GM19238 (cell line): ENCODE results near the gene XYLT1.

Experiments used
- DNase-seq: peaks from one replicate; pipeline ENCODE4 v3.0.0; 2011; ENCODE audit warnings: low spot score; ENCODE audit not compliant: insufficient read length

XYLT1 gene

GRCh38 chr16:17235147-17235815 is 235.5 kb downstream of the XYLT1 start:
- DNase-seq, result no peak

DNA sequence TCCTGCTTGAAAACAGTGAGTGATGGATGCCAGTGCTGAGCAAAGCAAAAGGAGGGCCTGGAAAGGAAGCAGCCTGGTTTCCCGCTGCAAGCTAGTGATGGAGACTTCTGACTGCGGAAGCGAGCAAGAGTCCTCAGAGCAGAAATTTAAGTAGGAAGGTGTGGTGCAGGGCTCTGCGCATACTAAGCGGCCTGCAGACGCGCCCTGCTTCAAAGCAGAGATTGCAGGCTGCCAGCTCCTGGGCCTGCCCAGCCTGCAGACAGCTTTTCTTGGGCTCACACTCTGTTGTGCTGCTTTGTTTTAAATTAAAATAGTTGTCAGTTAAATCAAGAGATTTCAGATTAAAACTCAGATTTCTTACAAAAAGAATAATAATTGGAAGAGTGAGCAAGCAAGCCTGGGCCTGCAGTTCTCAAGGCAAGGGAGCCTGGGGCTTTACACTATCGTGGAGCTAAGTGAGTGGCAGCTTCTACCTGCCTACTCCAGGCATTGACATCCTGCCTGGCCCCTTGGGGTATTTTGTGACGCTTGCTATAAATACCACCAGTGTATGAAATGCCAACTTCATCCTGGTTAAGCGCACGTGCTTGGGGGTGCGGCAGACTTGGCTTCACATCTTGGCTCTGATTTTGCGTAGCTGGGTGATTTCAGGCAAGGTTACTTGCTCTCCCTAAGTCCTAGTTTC is 237.3 kb downstream of the XYLT1 start:
- no peak for DNase-seq

GRCh38 chr16:17232487-17232886 is 238.3 kb downstream of the XYLT1 start:
- DNase-seq, result no peak

GRCh38 chr16:17231972-17232371 is 238.8 kb downstream of the XYLT1 start:
- DNase-seq, result no peak

DNA sequence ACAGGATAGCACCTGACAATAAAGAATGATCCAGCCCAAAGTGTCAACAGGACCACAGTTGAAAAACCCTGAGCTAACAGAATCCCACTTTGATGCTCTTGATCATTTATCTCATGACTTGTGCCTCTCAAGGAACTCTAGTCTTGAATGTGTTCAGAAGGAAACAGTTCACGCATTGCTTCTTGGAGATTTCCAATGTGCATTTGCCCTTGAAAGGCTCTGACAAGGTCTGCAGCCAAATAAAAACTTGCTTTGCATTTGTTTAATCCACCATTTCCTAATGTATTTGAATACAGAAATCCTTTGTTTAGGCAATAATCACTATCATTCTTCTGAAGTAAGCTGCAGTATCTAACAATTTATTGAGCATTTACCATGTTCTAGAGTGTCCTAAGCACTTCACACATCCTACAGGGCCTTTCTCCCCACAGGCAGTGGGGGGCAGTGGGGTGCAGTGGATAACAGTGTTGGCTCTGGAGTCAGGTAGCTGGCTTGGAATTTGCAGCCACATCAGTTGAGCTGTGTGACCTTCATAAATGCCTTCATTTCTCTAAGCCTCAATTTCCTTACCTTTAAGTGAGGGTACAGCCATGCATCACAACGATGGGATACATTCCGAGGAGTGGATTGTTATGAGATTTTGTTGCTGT is 239.7 kb downstream of the XYLT1 start:
- no peak for DNase-seq

GRCh38 chr16:17229766-17230165 is 241.0 kb downstream of the XYLT1 start:
- no peak for DNase-seq

GRCh38 chr16:17229131-17229530 is 241.6 kb downstream of the XYLT1 start:
- DNase-seq, result no peak

- DNase-seq, result no peak
These were observed 242.1 kb downstream of the XYLT1 start for GRCh38 chr16:17228708-17229055.

- no peak for DNase-seq
These were observed 242.6 kb downstream of the XYLT1 start for GRCh38 chr16:17228048-17228707.

GRCh38 chr16:17227278-17227677 is 243.5 kb downstream of the XYLT1 start:
- no peak for DNase-seq

DNA sequence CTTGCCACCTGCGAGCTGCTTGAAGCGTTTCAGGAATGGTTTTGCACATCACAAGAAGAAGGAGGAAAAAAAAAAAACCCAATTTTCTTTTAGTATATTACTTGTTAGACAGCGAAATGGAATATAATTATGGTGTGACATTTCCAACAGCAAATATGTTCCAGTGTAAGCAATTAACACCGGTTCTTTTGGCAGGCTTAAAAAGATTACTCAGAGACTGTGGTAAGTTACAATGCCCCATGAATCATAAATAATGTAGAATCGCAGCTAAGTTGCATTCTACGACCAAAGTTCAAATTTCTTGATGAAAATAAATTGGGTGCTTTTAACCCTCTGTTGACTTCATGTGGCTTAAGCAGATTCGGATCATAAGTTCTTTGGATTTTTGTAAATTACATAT is 245.2 kb downstream of the XYLT1 start:
- no peak for DNase-seq

DNA sequence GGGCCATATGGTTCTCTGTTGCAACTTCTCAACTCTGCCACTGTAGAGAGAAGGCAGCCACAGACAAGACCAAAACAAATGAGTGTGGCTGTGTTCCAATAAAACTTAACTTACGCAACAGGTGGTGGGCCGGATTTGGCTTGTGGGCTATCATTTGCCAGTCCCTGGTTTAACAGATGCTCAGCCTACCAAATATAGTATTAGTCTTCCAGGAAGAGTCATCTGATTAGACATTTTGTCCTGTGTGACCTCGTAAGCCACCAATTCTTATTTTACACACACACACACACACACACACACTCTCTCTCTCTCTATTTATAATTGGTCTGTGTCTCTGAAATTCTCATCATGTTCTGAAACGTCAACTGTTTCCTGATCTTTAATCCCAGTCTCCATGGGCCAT is 245.9 kb downstream of the XYLT1 start:
- DNase-seq, result no peak

DNA sequence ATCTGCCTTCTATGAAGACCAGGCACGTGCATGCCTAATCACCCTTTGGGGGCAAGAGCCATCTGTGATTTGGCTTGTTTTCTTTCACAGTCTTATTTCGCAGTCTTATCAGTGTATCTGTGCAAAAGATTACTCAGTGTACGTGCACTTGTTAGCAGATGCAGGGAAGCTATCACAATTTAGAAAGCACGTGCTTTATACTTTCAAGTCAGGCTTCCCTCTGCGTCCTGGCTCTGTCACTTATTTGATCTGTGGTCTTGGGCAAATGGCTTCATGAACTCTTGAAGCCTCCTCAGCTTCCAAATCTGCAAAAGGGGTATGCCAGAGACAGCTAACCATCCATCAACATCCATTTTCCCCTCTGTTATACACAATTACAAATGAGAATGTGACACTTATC is 246.4 kb downstream of the XYLT1 start:
- DNase-seq, result no peak

GRCh38 chr16:17223576-17223975 is 247.2 kb downstream of the XYLT1 start:
- no peak for DNase-seq

- DNase-seq, result no peak
These were observed 247.8 kb downstream of the XYLT1 start for GRCh38 chr16:17222871-17223401.

DNA sequence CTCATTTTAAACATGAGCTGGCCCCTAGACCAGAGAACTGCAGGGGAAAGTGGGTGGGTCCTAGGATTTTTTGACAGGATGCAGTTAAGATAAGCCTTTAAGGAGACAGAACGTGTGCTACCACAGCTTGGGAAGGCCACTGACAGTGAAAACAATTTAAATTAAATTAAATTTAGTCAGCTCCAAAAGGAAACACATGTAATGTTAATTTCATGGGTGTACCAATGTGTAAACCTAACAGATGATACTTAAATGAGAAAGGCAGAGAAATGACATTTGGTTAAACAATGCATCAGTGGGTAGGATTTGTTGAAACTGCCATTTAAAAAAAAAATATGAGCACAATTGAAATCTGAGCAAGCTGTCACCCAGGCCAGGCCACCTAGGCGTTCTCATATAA is 250.8 kb downstream of the XYLT1 start:
- DNase-seq, result no peak

DNA sequence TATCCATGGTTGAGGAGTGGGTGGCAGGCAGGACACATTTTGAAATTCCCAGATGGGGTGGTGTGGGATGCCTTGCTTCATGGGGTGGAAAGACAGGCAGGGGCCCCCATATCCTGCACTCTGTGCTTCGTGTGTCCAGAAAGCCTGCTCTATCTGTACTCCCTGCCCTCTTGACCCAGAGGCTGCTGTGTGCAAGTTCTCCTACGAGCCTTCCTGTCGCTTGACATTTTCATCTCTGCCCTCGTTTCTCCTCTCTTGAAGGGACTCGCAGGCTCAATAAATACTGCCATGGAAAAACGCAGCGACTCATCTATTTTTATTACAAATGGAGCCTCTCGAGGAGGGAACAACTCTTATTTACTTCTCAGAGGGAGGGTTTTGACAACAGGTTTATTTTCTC is 254.8 kb downstream of the XYLT1 start:
- DNase-seq, result no peak

DNA sequence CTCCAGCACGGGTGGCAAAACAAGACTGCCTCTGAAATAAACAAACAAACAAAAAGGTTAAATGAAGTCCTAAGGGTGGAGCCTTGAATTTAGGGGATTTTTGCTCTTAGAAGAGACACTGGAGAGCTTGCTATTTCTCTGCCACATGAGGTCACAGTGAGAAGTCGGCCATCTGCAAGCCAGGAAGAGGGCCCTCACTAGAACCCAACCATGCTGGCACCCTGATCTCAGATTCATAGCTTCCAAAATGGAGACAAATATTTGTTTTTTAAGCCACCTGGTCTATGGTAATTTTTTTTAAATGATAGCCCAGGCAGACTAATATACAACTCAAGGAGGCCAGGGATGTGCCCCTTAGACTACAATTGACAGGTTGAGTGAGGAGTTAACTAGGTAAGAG is 255.5 kb downstream of the XYLT1 start:
- DNase-seq, result no peak

- DNase-seq, result no peak
These were observed 256.8 kb downstream of the XYLT1 start for GRCh38 chr16:17213974-17214373.

DNA sequence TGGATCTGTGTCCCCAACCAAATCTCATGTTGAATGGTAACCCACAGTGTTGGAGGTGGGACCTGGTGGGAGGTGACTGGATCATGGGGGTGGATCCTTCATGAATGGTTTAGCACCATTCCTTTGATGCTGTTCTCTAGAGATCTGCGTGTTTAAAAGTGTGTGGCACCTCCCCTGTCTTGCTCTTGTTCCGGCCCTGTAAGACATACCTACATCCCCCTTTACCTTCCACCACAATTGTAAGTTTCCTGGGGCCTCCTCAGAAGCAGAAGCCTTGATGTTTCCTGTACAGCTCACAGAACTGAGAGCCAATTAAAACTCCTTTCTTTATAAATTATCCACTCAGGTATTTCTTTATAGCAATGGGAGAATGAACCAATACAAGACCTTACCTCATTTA is 257.7 kb downstream of the XYLT1 start:
- DNase-seq, result no peak

DNA sequence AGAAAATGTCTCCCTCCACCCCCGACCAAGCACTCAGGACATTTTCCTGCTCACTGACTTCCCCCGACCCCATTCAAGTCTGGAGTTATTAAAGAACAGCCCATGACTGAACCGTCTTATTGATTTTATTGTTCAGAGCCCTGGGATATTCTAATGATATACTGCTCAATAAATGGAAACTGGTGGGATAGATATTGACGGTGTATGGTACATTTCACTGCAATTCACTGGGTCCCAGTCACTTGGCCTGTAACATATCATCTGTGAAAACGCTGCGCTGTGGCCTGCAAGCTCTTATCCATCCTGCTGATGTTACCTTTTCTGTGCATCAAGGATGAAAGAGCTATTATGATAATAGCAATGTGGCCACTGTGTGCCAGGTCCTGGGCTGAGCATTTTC is 258.2 kb downstream of the XYLT1 start:
- no peak for DNase-seq

DNA sequence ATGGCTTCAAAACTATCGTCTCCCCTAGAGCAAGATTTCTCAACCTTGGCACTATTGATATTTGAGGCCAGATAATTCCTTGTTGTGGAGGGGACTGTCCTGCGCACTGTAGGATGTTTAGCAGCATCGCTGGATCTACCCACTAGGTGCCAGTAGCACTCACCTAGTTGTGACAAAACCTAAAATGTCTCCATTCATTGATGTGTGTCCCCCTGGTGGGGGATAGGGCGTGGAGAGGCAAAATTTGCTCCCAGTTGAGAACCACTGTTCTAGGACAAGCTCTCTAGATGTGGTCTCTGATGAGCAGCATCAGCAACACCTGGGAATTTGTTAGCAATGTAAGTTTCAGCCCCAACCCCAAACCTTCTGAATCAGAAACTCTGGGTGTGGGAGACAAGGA is 259.0 kb downstream of the XYLT1 start:
- no peak for DNase-seq
